NCI-H1105 treated with DMSO at 0.1 percent for 48 hours (cell line): ENCODE results near the gene CHRNB4.
A peak's percentile ranks its signal among the peaks of the same experiment; 100 is the strongest.

Source experiments
- DNase-seq: peaks from one replicate; lab custom pipeline; 2025; lab: John Stamatoyannopoulos, UW

Gene CHRNB4

GRCh38 chr15:78633348-78633747, 7.7 kb downstream of the CHRNB4 start:
- DNase-seq = no peak

- no peak for DNase-seq
Observed at GRCh38 chr15:78630886-78631633, 9.9 kb downstream of the CHRNB4 start.

- no peak for DNase-seq
Observed at GRCh38 chr15:78629716-78630065, 11.3 kb downstream of the CHRNB4 start.

GRCh38 chr15:78629031-78629715, 11.8 kb downstream of the CHRNB4 start:
- DNase-seq = no peak

GRCh38 chr15:78628227-78628626, 12.8 kb downstream of the CHRNB4 start:
- no peak for DNase-seq

- no peak for DNase-seq
Observed at GRCh38 chr15:78627348-78627747, 13.7 kb downstream of the CHRNB4 start.

- DNase-seq = peak; percentile 34
Observed at GRCh38 chr15:78626381-78626995, 14.5 kb downstream of the CHRNB4 start.

- peak; percentile 55 for DNase-seq
Observed at GRCh38 chr15:78625606-78626280, 15.3 kb downstream of the CHRNB4 start.

GRCh38 chr15:78624651-78625590, 16.1 kb downstream of the CHRNB4 start:
- no peak for DNase-seq

- DNase-seq = no peak
Observed at GRCh38 chr15:78623786-78624497, 17.1 kb downstream of the CHRNB4 start.

- no peak for DNase-seq
Observed at GRCh38 chr15:78621810-78622402, 19.1 kb downstream of the CHRNB4 start.

GRCh38 chr15:78620527-78621421, 20.2 kb downstream of the CHRNB4 start, which contains the start of gene CHRNA3:
CHRNA3 (minus strand) TSS chr15:78620996; CDS start chr15:78620794, 202 bp downstream.
- DNase-seq = no peak

- DNase-seq = peak; percentile 5
Observed at GRCh38 chr15:78620021-78620526, 20.9 kb downstream of the CHRNB4 start.

- no peak for DNase-seq
Observed at GRCh38 chr15:78619022-78619950, 21.7 kb downstream of the CHRNB4 start.

GRCh38 chr15:78618490-78618934, 22.5 kb downstream of the CHRNB4 start:
- DNase-seq = peak; percentile 42

- DNase-seq = no peak
Observed at GRCh38 chr15:78618064-78618463, 22.9 kb downstream of the CHRNB4 start.

- no peak for DNase-seq
Observed at GRCh38 chr15:78617516-78617915, 23.5 kb downstream of the CHRNB4 start.

GRCh38 chr15:78617076-78617475, 23.9 kb downstream of the CHRNB4 start:
- DNase-seq = no peak
